DMS79 treated with DMSO at 0.1 percent for 48 hours (cell line): ENCODE measurements around the gene XPR1.

ENCODE experiments used
- DNase-seq: peaks from one replicate; lab custom pipeline; 2025; lab: John Stamatoyannopoulos, UW

The XPR1 gene

GRCh38 chr1:180631766-180632325, at the start of gene XPR1:
TSS of gene XPR1 (plus strand) at chr1:180632022. CDS start at chr1:180632202, 180 bp downstream.
- DNase-seq: peak; percentile 95

GRCh38 chr1:180584869-180585268, 47.0 kb upstream of the XPR1 start:
- no peak for DNase-seq

GRCh38 chr1:180585994-180586359, 45.8 kb upstream of the XPR1 start:
- DNase-seq: no peak

GRCh38 chr1:180586671-180587155, 45.1 kb upstream of the XPR1 start:
- DNase-seq: peak; percentile 100

GRCh38 chr1:180588121-180588520, 43.7 kb upstream of the XPR1 start:
- no peak for DNase-seq

- DNase-seq: no peak
Observed at GRCh38 chr1:180590889-180591288, 40.9 kb upstream of the XPR1 start.

- DNase-seq: no peak
Observed at GRCh38 chr1:180593382-180593781, 38.4 kb upstream of the XPR1 start.

- peak; percentile 95 for DNase-seq
Observed at GRCh38 chr1:180594723-180595122, 37.1 kb upstream of the XPR1 start.

- no peak for DNase-seq
Observed at GRCh38 chr1:180595966-180596365, 35.9 kb upstream of the XPR1 start.

- no peak for DNase-seq
Observed at GRCh38 chr1:180597520-180597919, 34.3 kb upstream of the XPR1 start.

- DNase-seq: no peak
Observed at GRCh38 chr1:180598333-180598974, 33.4 kb upstream of the XPR1 start.

- no peak for DNase-seq
Observed at GRCh38 chr1:180600343-180600742, 31.5 kb upstream of the XPR1 start.

- DNase-seq: no peak
Observed at GRCh38 chr1:180601512-180601911, 30.3 kb upstream of the XPR1 start.

GRCh38 chr1:180603223-180603849, 28.5 kb upstream of the XPR1 start:
- no peak for DNase-seq

GRCh38 chr1:180603850-180604226, 28.0 kb upstream of the XPR1 start:
- no peak for DNase-seq

- no peak for DNase-seq
Observed at GRCh38 chr1:180606155-180606554, 25.7 kb upstream of the XPR1 start.

- DNase-seq: no peak
Observed at GRCh38 chr1:180609643-180610555, 21.9 kb upstream of the XPR1 start.

GRCh38 chr1:180610556-180611015, 21.2 kb upstream of the XPR1 start:
- DNase-seq: no peak

GRCh38 chr1:180611016-180611930, 20.5 kb upstream of the XPR1 start:
- DNase-seq: no peak

GRCh38 chr1:180612632-180613031, 19.2 kb upstream of the XPR1 start:
- DNase-seq: no peak

- peak; percentile 99 for DNase-seq
Observed at GRCh38 chr1:180614730-180615129, 17.1 kb upstream of the XPR1 start.
